HTERT RPE-1 (cell line): ENCODE measurements around the gene CXCL9.
"Not testable (repeated sequence)": the region's sequence is repeated elsewhere in the genome, so short reads cannot be mapped to it uniquely, and the experiment has no call there.

ENCODE experiments used
- in situ Hi-C: fragments of 300-500 bp; cut with MboI; formaldehyde crosslinking; loops from 4 replicates; pipeline ENCODE4 v1.14.3; 2020; ENCODE audit warnings: low sequenced_read_pairs

The CXCL9 gene

DNA sequence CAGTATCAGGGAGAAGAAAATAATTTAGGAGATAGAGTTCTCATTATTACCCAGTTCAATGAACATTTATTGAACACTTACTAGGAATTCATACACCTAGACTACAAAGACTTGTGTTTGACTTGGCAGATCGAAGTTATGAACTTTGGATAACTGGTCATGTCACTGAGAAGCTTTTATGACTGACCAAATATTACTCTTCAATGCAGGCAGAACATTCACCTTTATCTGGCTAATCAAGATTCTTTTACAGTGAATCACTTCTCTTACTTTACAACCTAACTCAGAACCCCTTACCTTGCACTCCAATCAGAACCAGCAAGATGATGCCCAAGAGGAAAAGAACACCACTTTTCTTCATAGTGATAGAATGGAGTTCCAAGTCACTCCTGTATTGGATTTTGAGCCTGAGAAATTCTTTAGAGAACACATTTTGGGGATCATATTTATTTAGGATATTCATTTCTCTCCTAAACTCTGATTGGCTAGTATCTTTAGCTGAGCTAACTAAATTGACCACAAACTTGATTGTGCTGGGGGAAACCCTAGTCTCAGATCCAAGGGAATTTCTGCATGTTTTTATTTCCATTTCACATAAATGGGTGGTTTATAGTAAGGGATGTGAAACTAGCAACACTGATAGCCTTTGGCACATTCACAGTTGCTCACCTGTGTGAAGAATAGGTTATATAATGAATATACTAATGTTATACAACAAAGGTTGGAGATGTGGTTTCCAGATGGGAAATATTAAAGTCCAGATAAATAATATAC is at the start of gene CXCL9:
Gene CXCL9 (minus strand): TSS at position 421 of the 774 bp plus-strand sequence. CDS start 60 bp downstream, at position 361.
- in situ Hi-C loops: no loop called here

DNA sequence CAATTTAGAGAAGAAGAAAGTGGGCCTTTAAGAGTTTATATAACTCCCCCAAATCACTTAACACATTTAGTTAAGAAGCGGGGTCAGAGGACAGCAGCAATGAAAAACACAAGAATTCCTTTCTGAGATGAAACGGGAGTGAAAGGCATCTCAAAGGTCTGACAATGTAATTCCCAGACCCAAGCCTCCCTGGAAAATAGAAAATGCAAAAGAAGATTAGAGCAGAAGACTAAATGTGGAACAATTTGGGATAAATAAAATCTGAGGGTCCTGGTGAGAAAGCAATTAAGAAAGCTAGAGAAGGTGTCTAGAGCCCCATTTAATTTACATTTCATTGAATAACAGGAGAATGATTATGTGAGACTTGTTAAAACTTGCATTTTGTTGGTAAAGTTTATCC is 48.1 kb upstream of the CXCL9 start:
- in situ Hi-C loops: no loop called here

DNA sequence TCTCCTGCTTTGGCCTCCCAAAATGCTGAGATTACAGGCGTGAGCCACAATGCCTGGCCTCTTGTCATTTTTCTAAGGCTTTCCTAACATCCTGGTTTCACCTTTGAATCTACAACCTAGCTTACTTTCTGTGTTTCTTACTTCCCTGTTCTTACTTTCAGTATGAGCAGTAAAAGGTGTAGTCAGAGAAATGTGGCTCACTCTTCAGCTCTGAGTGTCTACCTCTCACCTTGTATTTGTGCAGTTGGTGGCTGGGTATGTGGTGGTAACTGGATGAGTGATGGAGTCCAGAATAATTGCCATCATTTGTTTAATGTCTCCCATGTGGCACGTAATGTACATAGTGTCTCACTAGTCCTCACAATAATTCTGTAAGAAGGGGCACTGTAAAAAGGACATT is 47.7 kb upstream of the CXCL9 start:
- in situ Hi-C loops: no loop called here

DNA sequence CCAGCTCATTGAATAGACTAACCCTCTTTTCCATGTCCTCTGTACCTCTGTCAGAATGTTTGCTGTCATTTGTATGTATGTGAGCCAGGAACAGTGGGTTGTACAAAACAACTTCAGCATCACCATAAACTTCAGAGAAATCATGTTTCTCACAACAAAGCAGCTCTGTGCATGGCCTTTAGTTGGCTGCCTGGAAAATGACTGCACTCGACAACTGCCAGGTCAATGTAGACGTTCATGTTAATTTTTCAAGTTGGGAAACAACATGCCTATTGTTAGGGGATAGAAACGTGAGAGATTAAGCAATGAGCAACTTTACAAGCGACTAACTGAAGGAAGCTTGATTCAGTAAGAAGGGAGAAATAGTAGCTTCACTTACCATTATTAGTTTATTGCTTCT is 46.4 kb upstream of the CXCL9 start:
- in situ Hi-C loops: no loop called here

DNA sequence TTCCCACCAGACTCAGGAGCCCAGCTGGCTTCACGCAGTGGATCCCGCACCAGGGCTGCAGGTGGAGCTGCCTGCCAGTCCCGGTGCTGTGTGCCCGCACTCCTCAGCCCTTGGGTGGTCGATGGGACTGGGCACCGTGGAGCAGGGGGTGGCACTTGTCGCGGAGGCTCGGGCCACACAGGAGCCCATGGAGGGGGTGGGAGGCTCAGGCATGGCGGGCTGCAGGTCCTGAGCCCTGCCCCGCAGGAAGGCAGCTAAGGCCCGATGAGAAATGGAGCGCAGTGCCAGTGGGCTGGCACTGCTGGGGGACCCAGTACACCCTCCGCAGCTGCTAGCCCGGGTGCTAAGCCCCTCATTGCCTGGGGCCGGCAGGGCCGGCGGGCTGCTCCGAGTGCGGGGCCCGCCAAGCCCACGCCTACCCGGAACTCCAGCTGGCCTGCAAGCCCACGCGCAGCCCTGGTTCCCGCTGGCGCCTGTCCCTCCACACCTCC is 43.3 kb upstream of the CXCL9 start:
- in situ Hi-C loops: not testable (repeated sequence)

DNA sequence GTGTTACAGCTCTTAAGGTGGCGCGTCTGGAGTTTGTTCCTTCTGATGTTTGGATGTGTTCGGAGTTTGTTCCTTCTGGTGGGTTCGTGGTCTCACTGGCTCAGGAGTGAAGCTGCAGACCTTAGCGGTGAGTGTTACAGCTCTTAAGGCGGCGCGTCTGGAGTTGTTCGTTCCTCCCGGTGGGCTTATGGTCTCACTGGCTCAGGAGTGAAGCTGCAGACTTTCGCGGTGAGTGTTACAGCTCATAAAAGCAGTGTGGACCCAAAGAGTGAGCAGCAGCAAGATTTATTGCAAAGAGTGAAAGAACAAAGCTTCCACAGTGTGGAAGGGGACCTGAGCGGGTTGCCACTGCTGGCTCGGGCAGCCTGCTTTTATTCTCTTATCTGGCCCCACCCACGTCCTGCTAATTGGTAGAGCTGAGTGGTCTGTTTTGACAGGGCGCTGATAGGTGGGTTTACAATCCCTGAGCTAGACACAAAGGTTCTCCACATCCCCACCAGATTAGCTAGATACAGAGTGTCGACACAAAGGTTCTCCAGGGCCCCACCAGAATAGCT is 42.6 kb upstream of the CXCL9 start:
- in situ Hi-C loops: not testable (repeated sequence)

DNA sequence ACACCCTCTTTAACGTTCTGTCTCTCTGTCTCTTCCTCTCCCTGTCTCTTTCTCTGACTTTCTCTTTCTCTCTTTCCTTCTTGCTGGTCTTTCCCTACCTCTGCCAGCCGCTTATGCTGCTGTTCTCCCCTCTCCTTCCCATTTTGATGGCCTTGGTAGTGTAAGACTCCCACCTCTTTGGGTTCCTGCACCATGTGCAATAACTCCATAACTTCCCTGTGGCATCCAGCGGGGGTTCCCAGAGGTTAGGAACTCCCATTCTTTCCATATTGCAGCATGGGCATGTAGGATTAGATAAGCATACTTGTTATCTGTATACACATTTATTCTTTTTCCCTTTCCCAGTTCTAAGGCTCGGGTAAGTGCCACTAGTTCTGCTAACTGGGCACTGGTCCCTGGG is 37.4 kb upstream of the CXCL9 start:
- in situ Hi-C loops: not testable (repeated sequence)

DNA sequence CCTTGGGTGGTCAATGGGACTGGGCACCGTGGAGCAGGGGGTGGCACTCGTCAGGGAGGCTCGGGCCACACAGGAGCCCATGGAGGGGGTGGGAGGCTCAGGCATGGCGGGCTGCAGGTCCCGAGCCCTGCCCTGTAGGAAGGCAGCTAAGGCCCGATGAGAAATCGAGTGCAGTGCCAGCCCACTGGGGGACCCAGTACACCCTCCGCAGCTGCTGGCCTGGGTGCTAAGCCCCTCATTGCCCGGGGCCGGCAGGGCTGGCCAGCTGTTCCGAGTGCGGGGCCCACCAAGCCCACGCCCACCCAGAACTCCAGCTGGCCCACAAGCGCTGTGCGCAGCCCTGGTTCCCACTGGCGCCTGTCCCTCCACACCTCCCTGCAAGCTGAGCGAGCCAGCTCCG is 36.0 kb upstream of the CXCL9 start:
- in situ Hi-C loops: not testable (repeated sequence)

DNA sequence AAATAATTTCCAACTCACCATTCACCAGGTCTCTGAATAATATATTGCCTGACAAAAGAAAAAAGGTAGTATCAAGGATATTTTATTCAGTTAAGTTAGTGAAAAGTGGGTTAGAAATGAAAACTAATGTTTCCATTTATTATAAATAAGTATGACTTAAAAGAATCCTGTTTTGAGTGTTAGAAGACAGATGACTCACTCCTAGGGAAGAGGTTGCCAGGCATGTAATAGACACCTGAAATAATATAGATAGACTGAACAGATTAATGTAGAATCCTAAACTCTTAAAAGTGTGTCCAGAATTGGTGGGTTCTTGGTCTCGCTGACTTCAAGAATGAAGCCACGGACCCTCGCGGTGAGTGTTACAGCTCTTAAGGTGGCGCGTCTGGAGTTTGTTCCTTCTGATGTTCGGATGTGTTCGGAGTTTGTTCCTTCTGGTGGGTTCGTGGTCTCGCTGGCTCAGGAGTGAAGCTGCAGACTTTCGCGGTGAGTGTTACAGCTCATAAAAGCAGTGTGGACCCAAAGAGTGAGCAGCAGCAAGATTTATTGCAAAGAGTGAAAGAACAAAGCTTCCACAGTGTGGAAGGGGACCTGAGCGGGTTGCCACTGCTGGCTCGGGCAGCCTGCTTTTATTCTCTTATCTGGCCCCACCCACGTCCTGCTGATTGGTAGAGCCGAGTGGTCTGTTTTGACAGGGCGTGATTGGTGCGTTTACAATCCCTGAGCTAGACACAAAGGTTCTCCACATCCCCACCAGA is 35.1 kb upstream of the CXCL9 start:
- in situ Hi-C loops: not testable (repeated sequence)

DNA sequence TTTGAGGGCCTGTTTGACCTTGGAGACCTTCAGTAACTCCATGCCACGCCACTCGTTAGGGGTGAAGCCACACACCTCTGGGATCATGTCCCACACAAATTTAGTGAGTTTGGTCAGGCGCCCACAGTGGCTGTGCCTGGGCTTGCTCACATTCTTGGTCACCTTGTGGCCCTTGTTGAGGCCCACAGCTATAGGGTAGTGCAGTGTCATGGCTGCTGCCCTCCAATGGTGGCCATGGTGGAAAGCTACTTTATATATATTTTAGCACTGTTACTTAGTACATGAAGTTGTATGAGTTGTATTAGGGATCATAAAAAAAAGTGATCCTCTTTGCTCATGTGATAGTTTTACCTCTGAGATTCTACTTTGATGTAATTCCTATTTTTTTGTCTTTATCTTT is 29.5 kb upstream of the CXCL9 start:
- in situ Hi-C loops: no loop called here

DNA sequence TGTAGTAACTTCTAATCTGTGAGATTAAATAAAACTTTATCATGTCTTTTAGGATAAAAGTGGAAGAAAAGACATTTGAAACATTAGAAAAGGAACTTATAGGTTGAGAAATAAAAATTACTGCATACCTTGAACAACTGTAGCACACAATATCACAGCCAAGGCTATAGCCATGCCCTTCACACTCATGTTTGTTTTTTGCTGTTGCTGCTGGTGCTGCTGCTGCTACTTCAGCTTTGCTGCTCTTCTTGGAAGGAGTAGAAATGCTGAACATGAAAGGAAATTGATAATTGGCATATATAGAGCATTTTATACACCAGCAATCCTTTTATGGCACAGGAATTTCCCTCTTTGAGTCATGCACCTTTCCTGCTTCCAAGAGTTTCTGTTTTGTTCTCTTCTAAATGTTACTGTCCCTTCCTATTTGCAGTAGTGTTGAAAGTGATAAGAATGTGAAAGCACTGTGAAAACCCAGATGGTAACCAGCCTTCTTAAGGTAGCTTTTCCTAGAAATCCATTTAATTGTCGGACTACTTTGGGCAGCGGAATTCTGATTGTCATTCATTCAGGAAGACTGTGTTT is 28.6 kb upstream of the CXCL9 start, which contains the start of gene CXCL11:
Gene CXCL11 (minus strand): TSS at position 272 of the 582 bp plus-strand sequence. CDS start 83 bp downstream, at position 189.
- in situ Hi-C loops: no loop called here

DNA sequence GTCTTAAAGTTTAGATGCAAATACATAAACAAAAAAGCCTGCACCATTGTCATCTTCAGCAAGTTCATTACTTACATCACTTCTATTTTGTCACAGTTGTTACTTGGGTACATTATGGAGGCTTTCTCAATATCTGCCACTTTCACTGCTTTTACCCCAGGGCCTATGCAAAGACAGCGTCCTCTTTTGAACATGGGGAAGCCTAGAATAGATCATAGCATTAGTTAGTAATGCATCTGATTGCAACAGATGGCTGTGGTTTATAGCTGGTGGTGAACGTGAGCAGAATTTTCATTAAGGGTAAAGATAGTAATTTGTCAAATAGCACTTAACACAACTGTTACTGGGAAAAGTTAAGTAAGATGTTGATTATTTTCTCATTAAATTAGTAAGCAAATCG is 27.8 kb upstream of the CXCL9 start:
- in situ Hi-C loops: no loop called here

DNA sequence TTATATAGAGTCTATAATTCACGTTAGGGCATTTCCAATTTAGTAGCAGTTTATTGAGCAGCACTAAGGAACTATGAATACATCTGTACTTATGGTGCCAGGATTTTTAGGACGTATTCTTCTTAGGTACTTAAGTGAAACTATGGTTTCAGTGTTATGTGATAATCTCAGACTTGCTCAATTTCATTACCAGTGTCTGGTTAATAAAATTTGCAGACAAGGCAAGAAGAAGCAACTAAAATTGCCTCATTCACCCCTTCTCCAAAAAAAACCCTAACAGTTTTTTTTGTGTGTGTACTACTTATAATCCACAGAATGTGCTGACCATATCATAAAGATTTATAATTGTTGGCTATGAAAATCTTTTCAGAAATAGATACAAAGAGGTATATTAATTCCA is 22.0 kb upstream of the CXCL9 start:
- in situ Hi-C loops: no loop called here

DNA sequence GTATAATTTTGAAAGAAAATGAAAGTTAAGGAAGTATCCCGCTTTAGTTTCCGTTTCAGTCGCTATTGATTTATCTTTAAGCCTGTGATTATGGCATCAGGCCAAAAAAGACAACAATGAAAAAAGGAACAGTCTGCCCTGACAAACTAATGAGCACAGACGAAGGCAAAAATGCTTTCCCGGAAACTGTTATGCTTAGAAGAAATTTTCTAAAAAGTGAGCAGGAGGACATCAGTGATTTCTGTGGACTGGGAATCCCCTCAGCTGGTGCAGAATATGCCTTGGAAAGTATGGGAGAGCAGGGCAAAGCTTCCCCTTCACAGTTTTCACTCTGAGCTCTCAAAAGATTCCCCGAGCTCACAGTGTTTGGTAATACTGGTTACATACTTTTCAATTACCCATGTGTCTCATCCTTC is 21.0 kb upstream of the CXCL9 start:
- in situ Hi-C loops: no loop called here

DNA sequence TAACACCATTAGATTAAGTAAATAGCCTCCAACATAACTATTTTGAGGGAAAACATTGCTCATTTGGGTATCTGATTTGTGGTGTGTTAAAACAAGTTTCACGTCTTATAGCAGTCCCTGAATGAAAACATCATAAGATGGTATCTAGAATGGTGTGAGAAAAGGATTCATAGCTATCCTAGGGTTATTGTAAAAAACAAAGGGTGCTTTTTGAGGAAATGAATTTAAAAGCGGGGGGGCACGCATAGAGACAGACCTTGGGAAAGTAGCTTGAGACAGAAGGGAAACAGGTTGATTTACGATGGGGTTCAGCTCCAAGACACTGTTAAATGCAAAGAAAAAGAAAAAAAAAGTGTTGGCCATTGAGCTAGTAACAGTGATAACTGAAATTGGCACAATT is 16.8 kb upstream of the CXCL9 start:
- in situ Hi-C loops: no loop called here

DNA sequence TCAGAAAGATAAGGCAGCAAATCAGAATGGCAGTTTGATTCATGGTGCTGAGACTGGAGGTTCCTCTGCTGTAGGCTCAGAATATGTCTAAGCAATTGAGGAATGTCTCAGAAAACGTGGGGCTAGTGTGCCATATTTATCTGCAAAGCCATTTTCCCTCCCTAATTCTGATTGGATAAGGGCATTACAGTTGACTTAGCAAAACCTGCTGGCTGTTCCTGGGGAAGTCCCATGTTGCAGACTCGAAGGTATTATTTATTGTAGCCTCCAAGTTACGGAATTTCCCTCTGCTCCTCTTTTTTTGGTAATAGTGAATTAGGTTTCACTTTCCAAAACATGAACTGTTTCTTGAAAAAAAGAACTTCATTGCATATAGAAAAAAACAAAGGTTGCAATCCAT is 16.1 kb upstream of the CXCL9 start, which contains the start of gene CXCL10:
Gene CXCL10 (minus strand): TSS at position 109 of the 400 bp plus-strand sequence. CDS start 66 bp downstream, at position 43.
- in situ Hi-C loops: no loop called here

DNA sequence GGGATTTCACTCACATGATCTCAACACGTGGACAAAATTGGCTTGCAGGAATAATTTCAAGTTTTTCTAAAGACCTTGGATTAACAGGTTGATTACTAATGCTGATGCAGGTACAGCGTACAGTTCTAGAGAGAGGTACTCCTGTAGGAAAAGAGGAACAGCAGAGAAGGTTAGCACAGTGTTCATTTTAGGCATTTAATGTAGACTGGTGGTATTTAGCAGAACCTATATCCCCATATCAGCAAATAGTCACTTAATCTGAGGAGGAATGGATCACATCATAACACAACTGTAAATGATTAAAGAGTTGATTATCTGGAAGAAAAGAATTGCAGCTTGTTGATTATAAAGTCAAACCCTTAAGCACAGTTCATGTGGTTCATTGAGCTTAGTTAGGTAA is 15.4 kb upstream of the CXCL9 start:
- in situ Hi-C loops: no loop called here

DNA sequence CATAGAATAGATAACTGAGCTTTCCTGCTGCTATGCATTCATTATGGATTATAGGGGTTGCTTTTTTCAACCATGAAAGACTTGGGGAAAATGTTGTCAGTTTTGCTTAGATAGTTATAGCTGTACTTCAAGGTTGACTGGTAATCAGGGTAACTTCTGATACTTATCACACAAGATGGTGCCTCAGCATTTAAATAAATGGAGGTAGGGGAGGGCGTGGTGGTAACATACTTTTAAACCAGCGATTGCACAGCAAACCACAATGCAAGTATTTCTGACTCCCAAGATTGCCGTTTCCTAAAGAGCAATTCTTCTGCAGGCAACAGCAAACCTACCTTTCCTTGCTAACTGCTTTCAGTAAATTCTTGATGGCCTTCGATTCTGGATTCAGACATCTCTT is 14.7 kb upstream of the CXCL9 start:
- in situ Hi-C loops: no loop called here

DNA sequence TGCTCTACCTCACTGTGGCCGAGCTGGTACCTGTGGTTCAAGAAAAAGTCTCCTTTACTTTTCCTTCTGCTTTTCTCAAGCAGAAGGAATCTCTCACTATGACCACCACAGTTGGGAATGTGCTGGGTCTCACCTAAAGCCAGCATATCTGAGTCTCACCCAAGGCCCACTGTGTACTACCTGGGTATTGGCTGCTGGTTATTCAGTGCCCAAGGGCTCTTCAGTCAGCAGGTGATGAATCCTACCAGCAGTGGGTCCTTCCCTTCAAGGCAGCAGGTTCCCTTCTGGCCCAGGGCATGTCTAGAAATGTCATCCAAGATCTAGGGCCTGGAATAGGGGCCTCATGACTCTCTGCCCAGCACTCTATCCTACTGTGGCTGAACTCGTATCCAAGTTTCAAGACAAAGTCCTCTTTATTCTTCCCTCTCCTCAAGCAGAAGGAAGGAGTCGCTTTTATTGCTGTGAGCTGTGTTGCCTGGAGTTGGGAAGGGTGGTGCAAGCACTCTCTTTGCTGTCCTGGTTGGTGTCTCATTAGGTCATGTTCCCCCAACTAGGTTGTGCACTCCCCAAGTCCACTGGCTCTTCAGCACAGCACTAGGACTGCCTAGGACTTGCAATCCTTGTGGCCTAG is 9.9 kb upstream of the CXCL9 start:
- in situ Hi-C loops: no loop called here

DNA sequence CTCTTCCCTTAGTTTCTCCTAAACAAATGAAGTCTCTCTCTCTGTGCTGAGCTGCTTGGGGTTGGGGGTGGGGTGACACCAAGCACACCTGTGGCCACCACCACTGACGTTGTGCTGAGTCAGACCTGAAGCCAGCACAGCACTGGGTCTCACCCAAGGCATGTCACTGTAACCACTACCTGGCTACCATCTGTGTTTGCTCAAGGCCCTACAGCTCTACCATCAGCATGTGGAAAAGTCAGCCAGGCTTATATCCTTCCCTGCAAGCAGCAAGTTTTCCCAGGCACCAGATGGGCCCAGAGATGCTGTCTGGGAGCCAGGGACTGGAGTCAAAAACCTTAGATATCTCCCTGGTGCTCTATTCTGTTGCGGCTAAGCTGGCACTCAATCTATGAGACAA is 9.1 kb upstream of the CXCL9 start:
- in situ Hi-C loops: no loop called here

DNA sequence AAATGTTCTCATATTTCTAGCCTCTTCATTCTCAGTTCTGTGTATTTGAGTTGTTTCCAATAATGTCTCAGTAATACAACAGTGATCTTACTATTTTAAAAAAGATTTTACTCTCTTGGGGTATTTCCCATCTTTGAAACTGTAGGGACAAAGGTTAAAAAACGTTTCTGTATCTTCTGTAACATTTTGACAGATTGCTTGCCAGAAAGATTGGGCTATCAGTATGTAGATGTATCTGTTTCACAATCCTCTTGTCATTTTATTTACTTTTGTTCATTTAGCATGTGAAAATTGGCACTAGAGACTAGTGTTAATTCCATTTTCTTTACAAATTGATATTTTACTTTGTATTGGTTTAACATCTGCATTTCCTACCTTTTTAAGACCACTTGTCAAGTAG is 6.2 kb upstream of the CXCL9 start:
- in situ Hi-C loops: no loop called here
